Embryonic facial prominence (tissue), 1 donor: ENCODE results near the gene DEFB128.

Experiments used
- DNase-seq: peaks from one replicate; pipeline ENCODE4 v3.0.0-alpha.2; 2016; ENCODE audit errors: extremely low spot score

Gene DEFB128

GRCh38 chr20:152131-152530 lies 37.4 kb downstream of the DEFB128 start:
- no peak for DNase-seq

- no peak for DNase-seq
Measured at GRCh38 chr20:145877-146276, 43.6 kb downstream of the DEFB128 start.

GRCh38 chr20:142290-142689 lies 47.2 kb downstream of the DEFB128 start, which contains the start of gene DEFB126:
Gene DEFB126, plus strand, starts transcription at chr20:142590. Its CDS starts 39 bp downstream, at chr20:142629.
- DNase-seq = no peak
